Neural cell (in vitro differentiated cells): ENCODE data around the gene LFNG. TPM values are rescaled to one million over a fixed set of nuclear protein-coding genes. Genes with fewer than 3 reads are reported as not detected.

Experiments
- H2AFZ ChIP-seq: fragments of 200-600, 300-800 bp; sonication (generic), shearing (Covaris generic); 2 replicates; pipeline ENCODE4 v1.6.0; 2014; ENCODE audit warnings: low read depth, mild to moderate bottlenecking, antibody characterized with exemption, low read length, moderate library complexity
- H3F3A ChIP-seq: fragments of 200-600 bp; shearing (Covaris generic); 2 replicates; pipeline ENCODE4 v1.6.1; 2016; ENCODE audit warnings: mild to moderate bottlenecking, moderate library complexity, mixed read lengths, antibody characterized with exemption, low read length; ENCODE audit not compliant: insufficient read depth, poor library complexity, severe bottlenecking
- H3K27ac ChIP-seq: fragments of 200-600, 300-800 bp; sonication (generic), shearing (Covaris generic); 2 replicates; pipeline ENCODE4 v1.5.1; 2014; ENCODE audit warnings: mild to moderate bottlenecking, low read length, moderate library complexity
- H3K27me3 ChIP-seq: fragments of 300-800, 200-600 bp; sonication (generic), shearing (Covaris generic); 2 replicates; pipeline ENCODE4 v1.6.0; 2014; ENCODE audit warnings: mild to moderate bottlenecking, low read depth, low read length, moderate library complexity; ENCODE audit not compliant: insufficient read depth
- H3K36me3 ChIP-seq: fragments of 300-800, 200-600 bp; sonication (generic), shearing (Covaris generic); 2 replicates; pipeline ENCODE4 v1.5.1; 2014; ENCODE audit warnings: mild to moderate bottlenecking, antibody characterized with exemption, low read length, moderate library complexity; ENCODE audit not compliant: insufficient read depth
- H3K4me2 ChIP-seq: fragments of 300-800, 200-600 bp; sonication (generic), shearing (Covaris generic); 2 replicates; pipeline ENCODE4 v1.6.0; 2014; ENCODE audit warnings: mild to moderate bottlenecking, low read length
- H3K4me3 ChIP-seq: fragments of 300-800, 200-600 bp; sonication (generic), shearing (Covaris generic); 2 replicates; pipeline ENCODE4 v1.5.1; 2014; ENCODE audit warnings: mild to moderate bottlenecking, low read length, moderate library complexity
- H3K79me2 ChIP-seq: fragments of 200-600 bp; shearing (Covaris generic); replicated peaks from 2 replicates; pipeline ENCODE4 v1.6.0; 2014; ENCODE audit warnings: mild to moderate bottlenecking, low read length, moderate library complexity; ENCODE audit not compliant: insufficient read depth
- H3K9ac ChIP-seq: fragments of 300-800, 200-600 bp; sonication (generic), shearing (Covaris generic); 2 replicates; pipeline ENCODE4 v1.6.1; 2016; ENCODE audit warnings: mild to moderate bottlenecking, low read length, mixed read lengths
- H3K9me2 ChIP-seq: fragments of 200-600 bp; shearing (Covaris generic); 2 replicates; pipeline ENCODE4 v1.6.1; 2016; ENCODE audit warnings: mild to moderate bottlenecking, low read length, mixed read lengths; ENCODE audit not compliant: insufficient read depth
- H3K9me3 ChIP-seq: fragments of 200-600, 300-800 bp; sonication (generic), shearing (Covaris generic); 2 replicates; pipeline ENCODE4 v1.6.1; 2016; ENCODE audit warnings: mild to moderate bottlenecking, mixed run types, low read length, moderate library complexity, mixed read lengths
- H4K20me1 ChIP-seq: fragments of 200-600 bp; shearing (Covaris generic); 2 replicates; pipeline ENCODE4 v1.6.1; 2016; ENCODE audit warnings: mild to moderate bottlenecking, mixed run types; ENCODE audit not compliant: insufficient read depth
- CTCF ChIP-seq: fragments of 450-650 bp; IDR thresholded peaks from 2 replicates; pipeline ENCODE4 v1.5.1; 2014; ENCODE audit warnings: antibody characterized with exemption, mild to moderate bottlenecking, moderate library complexity; ENCODE audit not compliant: poor library complexity, severe bottlenecking
- EP300 ChIP-seq: fragments of 450-650 bp; conservative IDR thresholded peaks from 2 replicates; pipeline ENCODE4 v1.6.1; 2014; ENCODE audit warnings: antibody characterized with exemption, mild to moderate bottlenecking, moderate library complexity; ENCODE audit not compliant: poor library complexity, severe bottlenecking
- EZH2 ChIP-seq: fragments of 200-600, 300-800 bp; shearing (Covaris generic), sonication (generic); IDR thresholded peaks from 2 replicates; pipeline ENCODE4 v1.6.1; 2014; ENCODE audit warnings: antibody characterized with exemption, low read length, borderline replicate concordance, mild to moderate bottlenecking; ENCODE audit not compliant: insufficient read depth, poor library complexity, severe bottlenecking
- MXI1 ChIP-seq: fragments of 450-650 bp; conservative IDR thresholded peaks from 2 replicates; pipeline ENCODE4 v1.6.1; 2014; ENCODE audit warnings: antibody characterized with exemption, mild to moderate bottlenecking; ENCODE audit not compliant: poor library complexity, severe bottlenecking
- POLR2AphosphoS5 ChIP-seq: IDR thresholded peaks from 2 replicates; pipeline ENCODE4 v1.6.1; 2012
- RAD21 ChIP-seq: fragments of 450-650 bp; conservative IDR thresholded peaks from 2 replicates; pipeline ENCODE4 v1.6.1; 2014; ENCODE audit warnings: antibody characterized with exemption, mild to moderate bottlenecking, moderate library complexity
- REST ChIP-seq: IDR thresholded peaks from 2 replicates; pipeline ENCODE4 v1.6.1; 2012; ENCODE audit warnings: borderline replicate concordance
- SMC3 ChIP-seq: fragments of 450-650 bp; conservative IDR thresholded peaks from 2 replicates; pipeline ENCODE4 v1.6.1; 2014; ENCODE audit warnings: antibody characterized with exemption, mild to moderate bottlenecking, moderate library complexity; ENCODE audit not compliant: poor library complexity
- TAF1 ChIP-seq: IDR thresholded peaks from 2 replicates; pipeline ENCODE4 v1.6.1; 2012; ENCODE audit warnings: low read depth
- polyA plus RNA-seq: library from polyadenylated mRNA; depleted of rRNA; stranded (reverse); fragments of >200 nt; gene quantifications from 2 replicates; pipeline ENCODE4 v1.2.3, GENCODE V29; 2014

The LFNG gene
- polyA plus RNA-seq, 1 donor from 2014 or later: 0.30 TPM

DNA sequence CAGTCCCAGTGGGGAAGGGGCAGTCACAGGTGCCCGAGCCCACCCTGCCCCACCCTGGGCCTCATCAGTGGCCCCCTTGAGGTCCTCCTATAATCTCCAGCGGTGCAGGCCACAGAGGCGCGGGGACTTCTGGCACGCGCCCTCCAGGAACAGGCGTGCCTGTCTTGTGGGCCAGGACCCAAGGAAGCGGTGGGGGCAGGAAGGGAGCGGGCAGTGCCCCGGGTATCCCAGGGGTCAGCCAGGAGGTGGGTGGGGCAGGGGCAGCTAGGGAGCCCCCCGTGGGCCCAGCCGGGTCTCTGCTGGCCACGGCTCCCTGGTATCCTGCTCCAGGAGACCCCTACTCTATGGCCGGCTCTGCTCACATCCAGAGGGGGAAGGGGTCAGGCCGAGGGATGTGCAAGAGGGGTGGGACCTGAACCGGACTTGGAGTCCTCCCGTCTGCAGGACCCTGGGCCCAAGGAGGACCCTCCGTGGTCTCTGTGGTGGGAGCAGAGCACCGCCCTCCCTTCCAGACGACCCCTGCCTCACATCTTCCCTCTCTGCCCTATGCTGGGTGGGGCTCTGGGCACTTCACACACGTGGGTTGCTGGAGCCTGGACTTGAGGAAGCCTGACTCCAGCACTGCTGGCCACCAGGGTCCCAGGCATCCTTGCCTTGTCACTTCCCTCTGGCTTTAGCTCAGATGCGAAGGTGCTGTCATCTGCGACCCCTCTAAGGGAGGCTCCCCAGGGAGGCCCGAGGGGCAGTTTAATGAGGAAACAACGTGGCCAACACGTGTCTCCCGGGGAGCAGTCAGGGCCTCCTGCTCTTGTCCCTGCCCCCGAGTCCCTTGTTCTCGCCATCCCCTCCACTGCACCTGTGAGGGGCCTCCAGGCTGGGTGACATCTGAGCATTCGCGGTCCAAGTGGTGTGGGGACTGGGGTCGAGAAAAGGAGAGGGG, 25.1 kb upstream of the LFNG start:
- Histone ChIP-seq H3K9me3 (no peaks in the 10 kb centered on the region), H3K36me3 (no peaks in the 10 kb centered on the region), H3K9ac (no peak overlapping the region), H3K4me2 (no peak overlapping the region), H4K20me1 (no peaks in the 10 kb centered on the region), H3K9me2 (no peaks in the 10 kb centered on the region), H2AFZ (no peak overlapping the region), H3K79me2 (no peaks in the 10 kb centered on the region), H3K27me3 (no peaks in the 10 kb centered on the region), H3K27ac (no peak overlapping the region), H3F3A (no peaks in the 10 kb centered on the region), H3K4me3 (no peak overlapping the region)
- no peak for TF ChIP-seq REST

DNA sequence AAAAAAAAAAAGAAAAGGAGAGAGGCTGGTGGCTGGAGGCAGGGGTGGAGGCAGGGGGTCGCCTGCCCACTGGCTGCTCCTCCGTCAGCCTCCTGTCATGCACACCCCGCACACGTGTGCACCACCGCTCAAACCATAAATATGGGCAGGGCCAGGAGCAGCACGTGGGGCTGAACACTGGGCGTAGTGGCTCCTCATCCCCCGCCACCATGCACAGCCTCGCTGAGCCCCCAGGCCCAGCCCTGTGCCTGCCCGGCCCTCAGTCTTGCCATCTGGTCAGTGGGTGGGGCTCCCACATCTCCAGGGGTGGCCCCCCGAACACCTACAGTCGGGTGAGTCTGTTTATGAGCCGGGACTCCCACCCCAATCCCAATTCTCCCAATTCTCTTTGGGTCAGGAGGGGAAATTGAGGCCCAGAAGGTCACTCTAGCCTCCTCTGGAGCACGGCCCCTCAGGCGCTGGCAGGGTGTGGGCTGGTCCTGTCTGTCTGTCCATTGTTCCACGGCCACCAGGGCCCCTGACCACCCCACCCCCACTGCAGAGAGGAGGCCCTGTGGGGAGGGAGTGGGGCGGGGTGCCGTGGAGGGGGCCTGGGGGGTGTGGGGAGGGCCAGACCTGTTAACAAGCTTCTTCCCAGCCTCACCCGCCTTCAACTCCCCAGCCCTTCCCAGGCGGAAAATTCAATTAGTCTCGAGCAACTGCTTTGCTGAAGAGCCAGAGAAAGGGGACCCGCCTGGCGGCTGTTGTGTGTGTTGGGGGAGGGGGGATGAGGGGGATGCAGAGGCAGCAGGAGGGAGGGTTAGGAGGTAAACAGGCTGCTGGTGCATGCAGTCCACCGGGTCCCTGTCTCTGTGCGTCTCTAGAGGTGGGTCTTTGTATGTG, 23.9 kb upstream of the LFNG start:
- Histone ChIP-seq H3K4me3 (no peak overlapping the region), H3K9ac (no peak overlapping the region), H3K4me2 (no peak overlapping the region)

More for the DNA sequence above, 23.9 kb upstream of the LFNG start:
- Histone ChIP-seq H3F3A (no peaks in the 10 kb centered on the region), H3K9me3 (no peaks in the 10 kb centered on the region), H3K79me2 (no peaks in the 10 kb centered on the region), H3K27me3 (no peaks in the 10 kb centered on the region), H3K27ac (no peak overlapping the region), H2AFZ (no peak overlapping the region), H3K9me2 (no peaks in the 10 kb centered on the region), H4K20me1 (no peaks in the 10 kb centered on the region), H3K36me3 (no peaks in the 10 kb centered on the region)
- TF ChIP-seq CTCF (no peak), SMC3 (no peak), EP300 (no peak), POLR2AphosphoS5 (no peak), RAD21 (no peak), EZH2 (no peak), REST (no peak), MXI1 (no peak), TAF1 (no peak)
